ENCODE measurements around the gene XKR8.
A peak's percentile ranks its signal among the peaks of the same experiment; 100 is the strongest.

The XKR8 gene

GRCh38 chr1:27959792-27960603 lies at the start of gene XKR8:
Gene XKR8, plus strand, starts transcription at chr1:27959973. Its CDS starts 97 bp downstream, at chr1:27960070.
- DNase-seq: peak in 1 of 2 donors; percentile 71

DNA sequence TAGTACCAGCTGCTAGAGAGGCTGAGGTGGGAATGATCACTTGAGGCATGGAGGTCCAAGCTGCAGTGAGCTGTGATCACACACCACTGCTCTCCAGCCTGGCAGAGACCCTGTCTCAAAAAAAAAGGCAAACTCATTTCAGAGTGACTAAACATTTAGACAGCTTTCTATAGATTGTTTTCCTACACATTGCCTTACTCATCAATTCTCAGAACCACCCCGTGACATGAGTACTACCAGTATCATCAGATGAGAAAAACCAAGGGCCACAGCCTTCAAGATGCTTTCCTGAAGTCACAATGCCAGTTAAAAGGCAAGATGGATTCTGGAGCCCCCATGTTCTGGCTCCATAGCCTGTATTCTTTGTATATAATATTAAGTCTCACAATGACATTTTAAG lies 47.3 kb upstream of the XKR8 start:
- DNase-seq: no peak

DNA sequence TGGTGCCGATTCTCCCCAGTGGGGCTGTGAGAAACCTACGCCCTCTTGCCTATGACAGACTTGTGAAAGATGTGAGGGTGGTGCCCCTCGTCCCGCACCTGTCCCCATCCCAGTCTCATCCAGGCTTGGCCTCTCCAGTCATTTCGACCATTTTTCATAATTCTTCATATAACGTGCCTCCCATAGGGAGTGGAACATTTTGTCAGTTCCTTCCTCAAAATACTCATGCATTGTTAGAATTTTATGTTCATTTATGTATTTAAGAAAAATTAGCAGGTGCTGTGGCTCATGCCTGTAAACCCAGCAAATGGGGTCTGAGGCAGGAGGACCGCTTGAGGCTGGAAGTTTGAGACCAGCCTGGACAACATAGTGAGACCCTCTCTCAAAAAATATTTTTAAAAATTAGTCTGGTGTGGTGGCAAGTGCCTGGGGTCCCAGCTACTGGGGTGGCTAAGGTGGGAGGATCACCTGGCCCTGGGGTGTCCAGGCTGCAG lies 44.6 kb upstream of the XKR8 start:
- DNase-seq: no peak

DNA sequence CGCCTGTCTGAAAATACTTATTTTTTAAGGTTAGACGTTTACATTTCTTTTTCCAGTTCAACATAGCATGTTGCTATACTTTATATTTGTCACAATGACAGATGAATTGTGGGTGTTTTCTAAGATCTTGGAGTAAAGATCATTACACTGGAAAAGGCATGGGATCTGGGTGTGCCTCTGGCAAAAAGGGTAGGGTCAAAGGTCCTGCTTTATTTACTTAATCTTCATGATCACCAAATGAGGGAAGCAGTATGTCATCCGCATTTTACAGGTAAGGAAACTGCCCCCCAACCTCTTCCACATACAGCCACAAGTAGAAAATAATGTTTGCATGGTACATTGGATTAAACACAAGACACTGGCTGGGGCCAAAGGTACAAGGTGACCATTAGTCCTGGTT lies 37.5 kb upstream of the XKR8 start:
- DNase-seq: no peak

GRCh38 chr1:27928216-27928954 lies 31.4 kb upstream of the XKR8 start:
- DNase-seq: no peak

DNA sequence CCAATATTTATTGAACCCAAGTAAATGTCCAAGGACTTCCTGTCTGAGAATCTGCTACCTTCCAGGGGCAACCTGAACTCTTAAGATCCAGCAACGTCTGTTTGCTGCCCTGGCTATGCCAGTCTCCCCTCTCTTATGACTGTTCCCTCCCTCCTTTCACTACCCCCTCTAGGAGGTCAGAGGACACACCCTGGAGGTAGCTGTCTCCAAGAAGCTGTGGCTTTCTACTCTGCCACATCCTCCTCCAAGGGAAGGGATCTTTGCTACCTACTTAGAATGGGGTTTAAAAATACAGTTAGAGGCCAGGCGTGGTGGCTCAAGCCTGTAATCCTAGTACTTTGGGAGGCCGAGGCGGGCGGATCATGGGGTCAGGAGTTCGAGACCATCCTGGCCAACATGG lies 28.6 kb upstream of the XKR8 start:
- no peak for DNase-seq

DNA sequence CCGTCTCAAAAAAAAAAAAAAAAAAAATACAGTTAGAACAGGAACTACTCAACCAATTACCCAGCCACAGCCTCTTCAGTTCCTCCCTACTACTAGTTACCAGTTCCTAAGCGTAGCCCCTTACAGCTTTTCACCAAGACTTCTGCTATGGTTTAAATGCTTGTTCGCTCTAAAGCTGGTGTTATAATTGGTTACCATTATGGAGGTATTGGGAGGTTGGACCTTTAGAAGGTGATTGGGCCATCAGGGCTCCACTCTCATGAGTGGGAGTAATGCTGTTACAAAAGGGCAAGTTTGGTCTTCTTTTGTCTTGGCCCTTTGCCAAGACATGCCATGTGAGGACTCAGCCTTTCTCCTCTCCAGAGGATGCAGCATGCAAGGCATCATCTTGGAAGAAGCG lies 28.0 kb upstream of the XKR8 start:
- no peak for DNase-seq

DNA sequence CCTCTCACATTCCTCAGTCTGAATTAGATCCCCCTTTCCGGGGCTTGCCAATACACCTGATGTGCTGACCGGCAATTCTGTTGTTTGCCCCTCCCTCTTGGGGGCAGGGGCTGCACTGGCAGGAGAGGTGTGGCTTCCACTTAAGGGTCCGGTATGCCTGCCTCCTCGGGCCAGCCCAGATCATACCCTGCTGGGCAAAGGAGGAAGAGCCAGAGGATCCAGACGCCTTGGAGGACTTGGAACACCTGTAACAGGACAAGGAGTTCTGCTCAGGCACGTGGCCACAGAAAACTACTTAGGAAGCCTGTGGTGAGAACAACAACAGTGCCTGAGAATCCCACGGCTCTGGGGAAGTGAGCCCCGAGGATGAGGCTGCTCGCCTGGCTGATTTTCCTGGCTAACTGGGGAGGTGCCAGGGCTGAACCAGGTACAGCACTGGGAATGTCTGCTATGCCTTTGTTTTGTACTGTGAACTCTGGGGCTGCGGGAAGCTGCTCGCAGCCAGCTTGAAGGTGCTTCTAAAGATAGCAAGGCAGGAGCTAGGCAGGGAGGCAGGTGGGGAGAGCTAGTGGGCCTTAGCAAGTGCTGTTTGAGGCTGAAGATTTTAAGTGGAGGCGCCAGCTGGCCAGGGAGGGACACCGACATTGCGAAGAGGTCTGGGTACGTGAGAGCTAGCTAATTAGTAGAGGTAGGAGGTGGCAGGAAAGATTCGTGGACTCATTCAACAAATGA lies 24.8 kb upstream of the XKR8 start, which contains the start of gene SMPDL3B:
Gene SMPDL3B (plus strand): TSS at position 183 of the 732 bp plus-strand sequence. CDS start 184 bp downstream, at position 367.
- no peak for DNase-seq

- DNase-seq: no peak
Measured at GRCh38 chr1:27935721-27936120, 24.1 kb upstream of the XKR8 start.

DNA sequence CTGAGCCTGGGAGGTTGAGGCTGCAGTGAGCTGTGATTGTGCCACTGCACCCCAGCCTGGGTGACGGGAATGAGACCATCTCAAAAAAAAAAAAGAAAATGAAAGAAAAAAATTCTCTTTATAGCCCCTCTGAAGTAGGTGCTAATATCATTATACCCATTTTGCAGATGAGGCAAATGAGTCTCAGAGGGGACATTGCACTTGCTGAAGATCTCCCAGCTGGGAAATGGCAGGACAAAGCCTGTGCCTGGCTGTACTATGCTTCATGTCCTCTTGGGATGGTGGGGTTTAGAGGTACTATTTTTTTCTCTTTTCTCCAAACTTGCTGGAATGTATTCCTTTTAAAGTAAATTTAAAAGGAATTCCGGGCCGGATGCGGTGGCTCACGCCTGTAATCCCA lies 23.4 kb upstream of the XKR8 start:
- no peak for DNase-seq

GRCh38 chr1:27937524-27937836 lies 22.3 kb upstream of the XKR8 start:
- DNase-seq: no peak

- no peak for DNase-seq
Measured at GRCh38 chr1:27938488-27938887, 21.3 kb upstream of the XKR8 start.

DNA sequence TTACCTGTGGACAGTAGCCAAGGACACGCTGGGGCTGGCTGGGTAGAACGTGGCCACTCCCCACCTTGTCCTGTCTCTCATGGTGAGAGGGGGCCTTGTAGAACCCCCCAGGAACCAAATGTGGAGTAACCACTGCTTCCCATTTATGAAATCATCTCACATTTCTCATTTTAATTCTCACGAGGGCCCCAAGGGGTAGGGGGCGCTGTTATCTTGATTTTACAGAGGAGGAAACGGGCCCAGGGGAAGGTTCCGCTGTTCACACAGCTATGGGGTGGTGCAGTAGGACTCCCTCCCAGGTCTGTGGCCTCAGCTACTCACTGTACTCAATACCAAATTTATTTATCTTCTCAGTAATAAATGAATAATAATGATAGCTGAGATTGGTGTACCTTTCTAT lies 19.5 kb upstream of the XKR8 start:
- no peak for DNase-seq

DNA sequence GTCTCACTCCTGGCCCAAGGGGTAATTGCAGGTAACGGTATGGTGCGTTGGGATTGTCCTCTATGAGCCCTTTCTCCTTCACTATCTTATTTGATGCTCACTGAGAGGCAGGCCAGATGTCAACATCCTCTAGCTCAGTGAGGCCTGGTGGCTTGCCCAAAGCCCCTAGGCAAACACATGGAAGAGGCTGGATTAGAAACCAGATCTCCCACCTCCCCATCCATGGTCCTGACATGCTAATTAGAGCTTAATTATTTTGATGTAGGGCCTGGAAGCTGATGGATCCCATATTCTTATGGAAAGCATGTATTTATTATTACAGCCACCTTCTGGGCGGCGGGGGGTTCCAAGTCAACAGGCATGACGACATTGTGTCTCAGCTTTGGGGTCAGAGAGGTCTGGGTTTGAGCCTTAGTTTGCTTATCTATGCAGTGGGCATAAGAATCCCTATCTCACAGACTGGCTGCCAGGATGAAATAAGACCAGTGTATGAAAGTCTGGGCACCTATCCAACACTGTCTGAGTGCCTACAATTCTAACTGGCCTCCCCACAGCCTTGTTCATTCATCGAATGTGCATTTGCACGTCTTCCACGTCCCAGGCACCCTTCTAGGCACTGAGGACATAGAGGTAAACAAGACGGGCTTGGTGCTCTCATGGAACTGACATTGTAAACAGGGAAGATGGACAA lies 18.8 kb upstream of the XKR8 start:
- no peak for DNase-seq

DNA sequence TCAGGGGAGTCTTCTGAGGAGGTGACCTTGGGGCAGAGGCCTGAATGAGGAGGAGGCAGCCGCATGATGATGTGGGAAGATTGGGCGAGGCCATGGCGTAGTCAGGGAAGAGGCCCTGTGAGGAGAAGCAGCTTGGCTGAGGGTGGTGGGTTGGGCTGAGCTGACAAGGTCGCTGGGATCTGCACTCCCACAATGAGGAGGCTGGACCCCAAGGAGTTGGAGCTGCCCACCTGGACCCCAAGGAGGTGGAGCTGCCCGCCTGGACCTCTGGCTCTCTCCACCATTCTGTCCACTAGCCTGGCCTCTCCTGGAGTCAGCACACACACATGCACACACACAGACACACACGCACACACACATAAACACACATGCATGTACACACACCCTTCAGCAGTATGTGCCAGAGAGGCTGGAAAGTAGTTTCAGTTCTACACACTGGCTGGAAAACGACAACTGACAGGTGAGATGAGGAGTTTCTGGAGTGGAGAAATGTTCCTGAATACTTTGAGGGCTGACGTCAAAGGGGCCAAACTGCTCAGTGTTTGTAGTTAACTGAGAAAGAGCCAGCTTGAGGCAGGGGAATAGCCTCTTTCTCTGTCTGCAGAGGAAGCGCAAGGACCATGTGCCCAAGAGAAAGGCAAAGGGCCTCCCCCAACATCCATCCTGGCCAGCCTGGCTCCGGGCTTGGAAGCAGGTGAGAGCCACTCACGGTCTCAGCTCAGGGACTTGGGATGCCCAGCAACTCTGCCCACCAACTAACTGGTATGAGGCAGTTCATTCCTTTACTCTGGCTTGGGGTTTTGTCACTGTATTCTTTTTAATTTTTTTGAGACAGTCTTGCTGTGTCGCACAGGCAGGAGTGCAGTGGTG lies 17.9 kb upstream of the XKR8 start:
- DNase-seq: no peak

DNA sequence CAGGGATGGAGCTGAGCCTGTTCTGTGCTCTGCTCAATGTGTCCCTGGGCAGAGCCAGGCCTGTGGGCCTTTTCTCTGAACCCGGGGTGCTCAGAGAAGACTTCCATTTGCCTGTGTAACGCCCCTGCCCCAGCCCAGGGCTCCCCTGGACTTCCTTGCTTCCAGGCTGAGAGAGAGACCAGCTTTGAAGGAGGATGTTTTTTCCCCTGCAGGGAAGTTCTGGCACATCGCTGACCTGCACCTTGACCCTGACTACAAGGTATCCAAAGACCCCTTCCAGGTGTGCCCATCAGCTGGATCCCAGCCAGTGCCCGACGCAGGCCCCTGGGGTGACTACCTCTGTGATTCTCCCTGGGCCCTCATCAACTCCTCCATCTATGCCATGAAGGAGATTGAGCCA lies 14.8 kb upstream of the XKR8 start:
- DNase-seq: no peak

GRCh38 chr1:27949027-27949426 lies 10.7 kb upstream of the XKR8 start:
- no peak for DNase-seq

DNA sequence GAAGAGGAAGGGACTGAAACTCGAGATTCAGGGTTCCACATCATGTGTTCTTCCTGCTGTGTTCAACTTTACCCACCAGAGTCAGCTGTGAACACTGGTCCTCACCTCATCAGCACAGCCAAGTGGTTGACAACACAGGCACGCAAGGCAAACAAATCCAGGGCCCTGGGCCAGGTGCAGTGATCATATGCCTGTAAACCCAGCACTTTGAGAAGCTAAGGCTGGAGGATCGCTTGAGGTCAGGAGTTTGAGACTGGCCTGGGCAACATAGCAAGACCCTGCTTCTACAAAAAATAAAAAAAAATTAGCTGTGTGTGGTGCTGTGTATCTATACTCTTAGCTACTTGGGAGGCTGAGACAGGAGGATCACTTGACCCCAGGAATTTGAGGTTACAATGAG lies 8.4 kb upstream of the XKR8 start:
- DNase-seq: no peak

- no peak for DNase-seq
Measured at GRCh38 chr1:27952147-27952546, 7.6 kb upstream of the XKR8 start.

GRCh38 chr1:27954186-27954585 lies 5.6 kb upstream of the XKR8 start:
- DNase-seq: no peak

- DNase-seq: no peak
Measured at GRCh38 chr1:27955076-27955475, 4.7 kb upstream of the XKR8 start.

DNA sequence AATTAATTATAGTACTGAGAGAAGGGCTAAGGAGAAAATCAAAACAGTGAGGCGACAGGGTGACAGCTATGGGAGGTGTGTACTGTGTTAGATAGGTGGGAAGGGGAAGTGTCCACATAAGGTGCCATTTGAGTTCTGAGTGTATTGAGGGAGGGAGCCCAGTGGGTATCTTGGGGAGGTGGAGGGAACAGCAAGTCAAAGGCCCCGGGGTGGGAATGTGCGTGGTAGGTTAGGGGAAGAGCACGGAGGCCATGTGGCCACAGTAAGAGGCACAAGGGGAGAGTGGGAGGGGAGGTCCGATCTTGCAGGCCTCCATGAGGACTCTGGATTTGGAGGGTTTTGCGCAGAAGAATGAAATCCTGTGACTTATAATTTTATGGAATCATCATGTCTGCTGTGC lies 3.0 kb upstream of the XKR8 start:
- no peak for DNase-seq

Data from hippocampal formation (tissue), 2 donors.